ENCODE measurements around the gene DLG2. TPM values are rescaled to one million over a fixed set of nuclear protein-coding genes. Genes with fewer than 3 reads are reported as not detected.

Gene DLG2
- total and polyA plus RNA-seq, 2 of the 8 experiments (the other 6 are each of a cell fraction or from before 2014, with no cell fraction given), result 1.7 to 14.3 TPM

DNA sequence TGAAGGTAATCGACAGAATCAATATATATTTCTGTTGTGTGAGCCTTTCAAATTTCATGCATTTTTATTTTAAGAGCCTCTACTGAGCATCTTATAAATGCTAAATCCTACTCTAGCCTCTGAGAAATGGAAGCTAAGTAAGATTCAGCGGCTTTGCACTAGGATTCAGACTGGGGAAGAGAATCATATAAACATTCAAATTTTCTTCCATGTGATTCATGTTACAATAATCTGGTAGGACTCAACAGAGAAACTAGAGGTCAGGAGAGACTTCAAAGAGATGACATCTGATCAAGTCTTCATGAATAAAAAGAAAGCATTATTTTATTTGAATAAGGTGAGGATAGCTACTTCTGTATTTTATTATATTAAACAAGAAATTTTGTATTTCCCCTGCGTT is 538.9 kb downstream of the DLG2 start (continued):
- TF ChIP-seq CHD7 (IDR thresholded peaks at IDR 0.05; ENCODE audit: insufficient replicate concordance, low read length), result no peak
- no peak for TF ChIP-seq SUZ12 (IDR thresholded peaks at IDR 0.05; ENCODE audit: low read length)
- no peak for TF ChIP-seq CEBPB (IDR thresholded peaks at IDR 0.05; ENCODE audit: low read depth, low read length)
- no peak for TF ChIP-seq SIN3A (conservative IDR thresholded peaks at IDR 0.05 in 1 of 2, IDR thresholded peaks at IDR 0.05 in 1 of 2; ENCODE audit: low read depth in 1 of 2, low read length in 2 of 2)
- no peak for TF ChIP-seq SP1 (IDR thresholded peaks at IDR 0.05; ENCODE audit: low read depth, low read length)
- TF ChIP-seq POU5F1 (IDR thresholded peaks at IDR 0.05; ENCODE audit: low read depth, low read length), result no peak
- TF ChIP-seq PHF8 (conservative IDR thresholded peaks at IDR 0.05; ENCODE audit: low read depth, low read length), result no peak
- TF ChIP-seq TBP (IDR thresholded peaks at IDR 0.05; ENCODE audit: low read depth, low read length), result no peak
- TF ChIP-seq, protein P1, sequence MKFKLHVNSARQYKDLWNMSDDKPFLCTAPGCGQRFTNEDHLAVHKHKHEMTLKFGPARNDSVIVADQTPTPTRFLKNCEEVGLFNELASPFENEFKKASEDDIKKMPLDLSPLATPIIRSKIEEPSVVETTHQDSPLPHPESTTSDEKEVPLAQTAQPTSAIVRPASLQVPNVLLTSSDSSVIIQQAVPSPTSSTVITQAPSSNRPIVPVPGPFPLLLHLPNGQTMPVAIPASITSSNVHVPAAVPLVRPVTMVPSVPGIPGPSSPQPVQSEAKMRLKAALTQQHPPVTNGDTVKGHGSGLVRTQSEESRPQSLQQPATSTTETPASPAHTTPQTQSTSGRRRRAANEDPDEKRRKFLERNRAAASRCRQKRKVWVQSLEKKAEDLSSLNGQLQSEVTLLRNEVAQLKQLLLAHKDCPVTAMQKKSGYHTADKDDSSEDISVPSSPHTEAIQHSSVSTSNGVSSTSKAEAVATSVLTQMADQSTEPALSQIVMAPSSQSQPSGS (IDR thresholded peaks at IDR 0.05; ENCODE audit: low read length), result no peak
- TF ChIP-seq MAFK (IDR thresholded peaks at IDR 0.05; ENCODE audit: low read depth, low read length), result no peak
- TF ChIP-seq BACH1 (IDR thresholded peaks at IDR 0.05; ENCODE audit: low read length), result no peak
